OCI-LY7 (cell line): ENCODE measurements around the gene CDC42BPB. TPM values are rescaled to one million over a fixed set of nuclear protein-coding genes. Genes with fewer than 3 reads are reported as not detected.

ENCODE experiments used
- BruUV-seq: library from RNA; stranded (reverse); fragments of 400-500 nt; replicated peaks from 2 replicates; lab custom pipeline; 2021; lab: Mats Ljungman, UMichigan
- CTCF ChIA-PET: fragments of 300-600 bp; sonication (Branson Sonifier 250); formaldehyde crosslinking; loops from one replicate; lab custom pipeline; 2022; ENCODE audit warnings: antibody characterized with exemption; ENCODE audit not compliant: unreplicated experiment; lab: Charles Lee
- POLR2A ChIA-PET: fragments of 300-600 bp; sonication (Branson Sonifier 250); formaldehyde crosslinking; loops from one replicate; lab custom pipeline; 2022; ENCODE audit warnings: antibody characterized with exemption; lab: Charles Lee
- DNase-seq: peaks from one replicate; pipeline ENCODE4 v3.0.0-alpha.2; 2015; ENCODE audit warnings: low spot score
- H2AFZ ChIP-seq: fragments of 200-600 bp; sonication (generic), shearing (Covaris generic); 2 replicates; pipeline ENCODE4 v1.6.1; 2014; ENCODE audit warnings: mild to moderate bottlenecking, antibody characterized with exemption, low read length, moderate library complexity
- H3K27ac ChIP-seq: fragments of 200-600 bp; sonication (generic); 2 replicates; pipeline ENCODE4 v1.5.1; 2014; ENCODE audit warnings: mixed run types, low read depth, mild to moderate bottlenecking, moderate library complexity, low read length, inconsistent platforms; ENCODE audit not compliant: poor library complexity, severe bottlenecking
- H3K36me3 ChIP-seq: fragments of 200-600 bp; sonication (generic); 2 replicates; pipeline ENCODE4 v1.6.1; 2014; ENCODE audit warnings: mild to moderate bottlenecking, antibody characterized with exemption, low read length, moderate library complexity, mixed read lengths; ENCODE audit not compliant: insufficient read depth
- H3K4me1 ChIP-seq: fragments of 200-600 bp; sonication (generic); 2 replicates; pipeline ENCODE4 v1.5.1; 2014; ENCODE audit warnings: mild to moderate bottlenecking, low read length; ENCODE audit not compliant: insufficient read depth, poor library complexity, severe bottlenecking
- H3K4me2 ChIP-seq: fragments of 200-600 bp; sonication (generic); 2 replicates; pipeline ENCODE4 v1.6.1; 2014; ENCODE audit warnings: mild to moderate bottlenecking, low read length
- H3K4me3 ChIP-seq: fragments of 200-600 bp; sonication (generic); 2 replicates; pipeline ENCODE4 v1.5.1; 2014; ENCODE audit warnings: mild to moderate bottlenecking, low read depth, low read length; ENCODE audit not compliant: poor library complexity, severe bottlenecking
- H3K79me2 ChIP-seq: fragments of 200-600 bp; sonication (generic); 2 replicates; pipeline ENCODE4 v1.6.1; 2016; ENCODE audit warnings: low read depth, mild to moderate bottlenecking, low read length, moderate library complexity, mixed read lengths; ENCODE audit not compliant: insufficient read depth
- H3K9me2 ChIP-seq: fragments of 200-600 bp; sonication (generic); 2 replicates; pipeline ENCODE4 v1.6.1; 2016; ENCODE audit warnings: mild to moderate bottlenecking, low read length, mixed read lengths; ENCODE audit not compliant: insufficient read depth
- H3K9me3 ChIP-seq: fragments of 200-600 bp; sonication (generic); 2 replicates; pipeline ENCODE4 v1.6.1; 2014; ENCODE audit warnings: mild to moderate bottlenecking, mixed run types, low read length, mixed read lengths
- H4K20me1 ChIP-seq: fragments of 200-600 bp; sonication (generic); 2 replicates; pipeline ENCODE4 v1.6.1; 2014; ENCODE audit warnings: mild to moderate bottlenecking, antibody characterized with exemption, low read length, moderate library complexity, mixed read lengths; ENCODE audit not compliant: insufficient read depth
- CTCF ChIP-seq: fragments of 200-600 bp; sonication (generic); conservative IDR thresholded peaks from 2 replicates; pipeline ENCODE4 v1.5.1; 2014; ENCODE audit warnings: mild to moderate bottlenecking, antibody characterized with exemption, low read length, moderate library complexity, mixed read lengths
- EZH2phosphoT487 ChIP-seq: fragments of 200-600 bp; sonication (generic); IDR thresholded peaks from 2 replicates; pipeline ENCODE4 v1.6.1; 2018; ENCODE audit warnings: low read depth, borderline replicate concordance, mild to moderate bottlenecking, mixed run types, antibody characterized with exemption, low read length, moderate library complexity, mixed read lengths
- intact Hi-C: fragments of 100-400 bp; cut with micrococcal nuclease; formaldehyde crosslinking; loops from one replicate; pipeline ENCODE4 v1.10.0; 2022; ENCODE audit not compliant: unreplicated experiment
- total RNA-seq, 2 experiments: library from RNA; depleted of rRNA in 1 of 2; stranded (reverse); fragments of >200 nt in 1 of 2; shearing (Covaris generic) in 1 of 2; gene quantifications; 2 replicates each; pipeline ENCODE4 v1.2.3, GENCODE V29; 2014 to 2022

The CDC42BPB gene
- total RNA-seq, 2 experiments from 2014 or later, result 0.03 to 0.46 TPM

- TF ChIP-seq EZH2phosphoT487 (no peak), CTCF (no peak)
- H3K4me2 ChIP-seq, result no peak overlapping the region
- no TSS peak for BruUV-seq
- no peaks in the 10 kb centered on the region for H3K36me3 ChIP-seq
- peaks cover 28% of the 10 kb centered on the region for H3K4me1 ChIP-seq
- ChIA-PET CTCF (no interaction called here), POLR2A (no interaction called here)
- intact Hi-C loops, result loop anchor here (1.0 to 5.0 kb wide), 5 partner anchors 143 to 481 kb away; partner anchors contain the start of gene RCOR1
- no peak overlapping the region for H2AFZ ChIP-seq
- no peaks in the 10 kb centered on the region for H3K9me3 ChIP-seq
- DNase-seq, result no peak
- H3K4me3 ChIP-seq, result no peak overlapping the region
- H4K20me1 ChIP-seq, result peaks cover 8% of the 10 kb centered on the region; the same call in 1 of the 2 replicates
- H3K27ac ChIP-seq, result no peak overlapping the region
- no peaks in the 10 kb centered on the region for H3K79me2 ChIP-seq
- H3K9me2 ChIP-seq, result no peaks in the 10 kb centered on the region
Measured at GRCh38 chr14:102918438-102918837, 138.9 kb downstream of the CDC42BPB start.

GRCh38 chr14:102917469-102918211 is 139.7 kb downstream of the CDC42BPB start:
- intact Hi-C loops, result loop anchor here (1.0 to 5.0 kb wide), 7 partner anchors 16 to 480 kb away; partner anchors contain the start of gene RCOR1
- Histone ChIP-seq H4K20me1 (peaks cover 8% of the 10 kb centered on the region; the same call in 1 of the 2 replicates), H3K27ac (no peak overlapping the region), H3K9me3 (no peaks in the 10 kb centered on the region), H2AFZ (no peak overlapping the region), H3K4me3 (no peak overlapping the region), H3K36me3 (no peaks in the 10 kb centered on the region), H3K79me2 (no peaks in the 10 kb centered on the region), H3K4me2 (no peak overlapping the region), H3K9me2 (no peaks in the 10 kb centered on the region), H3K4me1 (peaks cover 28% of the 10 kb centered on the region)
- peak; percentile 78 for DNase-seq
- TF ChIP-seq EZH2phosphoT487 (no peak), CTCF (peak; percentile 88)
- POLR2A ChIA-PET, result no interaction called here
- CTCF ChIA-PET, result interaction anchor here (0.6 kb wide), 1 partner anchor 393 kb away, joined by 3 read pairs; no protein-coding TSS in a partner anchor
- BruUV-seq, result no TSS peak

- ChIA-PET POLR2A (no interaction called here), CTCF (interaction anchor here (0.6 kb wide), 2 partner anchors 34 to 392 kb away, joined by 3 read pairs; no protein-coding TSS in a partner anchor)
Measured at GRCh38 chr14:102917056-102917385, 140.3 kb downstream of the CDC42BPB start.

More at GRCh38 chr14:102917056-102917385, 140.3 kb downstream of the CDC42BPB start:
- no peak for DNase-seq
- Histone ChIP-seq H3K36me3 (no peaks in the 10 kb centered on the region), H3K4me1 (peaks cover 28% of the 10 kb centered on the region), H3K4me2 (no peak overlapping the region), H3K27ac (no peak overlapping the region), H3K9me3 (no peaks in the 10 kb centered on the region), H4K20me1 (peaks cover 8% of the 10 kb centered on the region; the same call in 1 of the 2 replicates), H3K4me3 (no peak overlapping the region), H3K79me2 (no peaks in the 10 kb centered on the region), H3K9me2 (no peaks in the 10 kb centered on the region), H2AFZ (no peak overlapping the region)
- intact Hi-C loops, result loop anchor here (1.0 to 5.0 kb wide), 5 partner anchors 16 to 480 kb away; partner anchors contain the start of gene RCOR1
- BruUV-seq, result no TSS peak
- no peak for TF ChIP-seq EZH2phosphoT487
- no peak for TF ChIP-seq CTCF
